Stomach (tissue), 9 donors: ENCODE results near the gene PSAP. TPM values are rescaled to one million over a fixed set of nuclear protein-coding genes. Genes with fewer than 3 reads are reported as not detected.

Experiments used
- DNase-seq, 2 donors: peaks; one replicate each; pipeline versions ENCODE4 v3.0.0 to v3.0.0-alpha.2; 2013 to 2019
- H3K27ac ChIP-seq, 5 donors: fragments of 200-600 bp in 4 of 5; sonication (generic) in 4 of 5; one replicate each; pipeline ENCODE4 v1.5.1; 2013 to 2019; ENCODE audit warnings: mild to moderate bottlenecking in 1 of 5, moderate library complexity in 1 of 5
- H3K27me3 ChIP-seq, 3 donors: fragments of 200-600 bp; sonication (generic); one replicate each; pipeline ENCODE4 v1.5.1; 2017 to 2019; ENCODE audit warnings: mixed run types in 1 of 3
- H3K36me3 ChIP-seq, 4 donors: fragments of 200-600 bp; sonication (generic); 1 replicate in 3 of 4; 2 replicates in 1 of 4; pipeline ENCODE4 v1.5.1; 2016 to 2019
- H3K4me1 ChIP-seq, 4 donors: fragments of 200-600 bp; sonication (generic); one replicate each; pipeline ENCODE4 v1.5.1; 2016 to 2019
- H3K4me3 ChIP-seq, 4 donors: fragments of 200-600 bp; sonication (generic) in 3 of 4; one replicate each; pipeline ENCODE4 v1.5.1; 2016 to 2019; ENCODE audit warnings: mild to moderate bottlenecking in 1 of 4
- H3K9me3 ChIP-seq, 4 donors: fragments of 200-600 bp; sonication (generic); one replicate each; pipeline ENCODE4 v1.5.1; 2016 to 2019
- CTCF ChIP-seq, 7 experiments: fragments of 450-650 bp in 4 of 7; fragments of 200-600 bp in 3 of 7; sonication (generic) in 3 of 7; IDR thresholded peaks; one replicate each; pipeline ENCODE4 v1.5.1; 2016 to 2019; ENCODE audit warnings: antibody characterized with exemption in 7 of 7, control low read depth in 2 of 7, mild to moderate bottlenecking in 1 of 7
- EP300 ChIP-seq: sonication (generic); formaldehyde crosslinking; IDR thresholded peaks from one replicate; pipeline ENCODE4 v1.6.1; 2017; ENCODE audit warnings: antibody characterized with exemption
- POLR2A ChIP-seq, 4 donors: fragments of 450-650 bp; IDR thresholded peaks; one replicate each; pipeline ENCODE4 v1.6.1; 2016; ENCODE audit warnings: antibody characterized with exemption in 4 of 4, control low read depth in 2 of 4, mild to moderate bottlenecking in 1 of 4, moderate library complexity in 1 of 4
- POLR2AphosphoS5 ChIP-seq, 3 donors: sonication (generic); formaldehyde crosslinking; IDR thresholded peaks; one replicate each; pipeline ENCODE4 v1.6.1; 2016; ENCODE audit warnings: antibody characterized with exemption in 3 of 3
- WGBS, 5 donors: extraction: QIAGEN DNeasy Blood & Tissue Kit in 3 of 5; methylation state at CpG; one replicate each; pipeline versions ENCODE4 v1.1.5 to v1.1.7; 2013 to 2018; 5-methylcytosine and 5-hydroxymethylcytosine counted together
- intact Hi-C: fragments of 100-400 bp; cut with DNase I; formaldehyde crosslinking; loops from one replicate; pipeline ENCODE4 v1.15.1; 2023; ENCODE audit warnings: low total_unique reads
- polyA plus RNA-seq, 3 donors: library from polyadenylated mRNA; stranded (reverse); fragments of 200-250 nt; gene quantifications; one replicate each; pipeline ENCODE4 v1.2.3, GENCODE V29; 2013
- total RNA-seq, 5 donors: library from RNA; depleted of rRNA; stranded (reverse); fragments of >200 nt; gene quantifications; one replicate each; pipeline versions ENCODE4 v1.1.0 to v1.2.3, GENCODE V29; 2014 to 2016
- donor health status: healthy with polysubstance abuse.
- donor health status: Bipolar disorder and iron deficiency.
- donor health status: healthy.

The PSAP gene
- total and polyA plus RNA-seq, 8 donors, result 174 to 709 (median 413) TPM

DNA sequence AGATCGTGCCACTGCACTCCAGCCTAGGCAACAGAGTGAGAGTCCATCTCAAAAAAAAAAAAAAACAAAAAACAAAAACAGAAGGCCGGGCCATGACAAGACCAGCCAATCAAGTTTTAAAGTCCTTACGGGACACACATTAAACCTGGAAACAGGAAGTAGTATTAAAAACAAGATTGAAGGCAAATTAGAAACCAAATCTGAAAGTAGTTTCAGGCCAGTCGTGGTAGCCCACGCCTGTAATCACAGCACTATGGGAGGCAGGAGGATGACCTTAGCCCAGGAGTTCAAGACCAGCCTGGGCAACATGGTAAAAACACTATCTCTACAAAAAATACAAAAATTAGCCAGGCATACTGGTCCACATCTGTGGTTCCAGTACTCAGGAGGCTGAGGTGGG, 18.1 kb downstream of the PSAP start:
- Histone ChIP-seq H3K27ac (peak overlapping the region in 2 of 5 donors; percentile 22 to 52), H3K27me3 (no peaks in the 10 kb centered on the region), H3K36me3 (peaks cover 40 to 61% (median 59%) of the 10 kb centered on the region in 4 donors), H3K4me3 (no peak overlapping the region), H3K9me3 (no peaks in the 10 kb centered on the region), H3K4me1 (peaks cover 20 to 85% (median 61%) of the 10 kb centered on the region in 4 donors)
- intact Hi-C loops, result loop anchor here (10.0 kb wide), 1 partner anchor 62 kb away; no protein-coding TSS in a partner anchor
- 69 to 84% (median 82%) methylated on average over 5 of the region's 5 CpGs for WGBS, 5 donors
- no peak for TF ChIP-seq EP300
- TF ChIP-seq POLR2AphosphoS5 (IDR thresholded peaks at IDR 0.05), result no peak
- TF ChIP-seq POLR2A (IDR thresholded peaks at IDR 0.05), result no peak
- TF ChIP-seq CTCF (IDR thresholded peaks at IDR 0.05), result no peak
- DNase-seq, result no peak

GRCh38 chr10:71831646-71832552, 19.2 kb downstream of the PSAP start:
- DNase-seq, result peak; percentile 58
- no peaks in the 10 kb centered on the region for H3K27me3 ChIP-seq
- intact Hi-C loops, result loop anchor here (10.0 kb wide), 1 partner anchor 63 kb away; no protein-coding TSS in a partner anchor
- 83 to 90% (median 86%) methylated on average over 19 of the region's 19 CpGs for WGBS, 5 donors
- peaks cover 50 to 72% (median 69%) of the 10 kb centered on the region in 4 donors for H3K36me3 ChIP-seq
- no peaks in the 10 kb centered on the region for H3K9me3 ChIP-seq
- TF ChIP-seq POLR2AphosphoS5 (IDR thresholded peaks at IDR 0.05), result peak in 1 of 3 donors; percentile 70
- no peak for TF ChIP-seq POLR2A (IDR thresholded peaks at IDR 0.05)
- H3K4me1 ChIP-seq, result peaks cover 12 to 74% (median 50%) of the 10 kb centered on the region in 4 donors
- peak overlapping the region in 2 of 5 donors; percentile 52 to 53 for H3K27ac ChIP-seq
- no peak overlapping the region for H3K4me3 ChIP-seq

DNA sequence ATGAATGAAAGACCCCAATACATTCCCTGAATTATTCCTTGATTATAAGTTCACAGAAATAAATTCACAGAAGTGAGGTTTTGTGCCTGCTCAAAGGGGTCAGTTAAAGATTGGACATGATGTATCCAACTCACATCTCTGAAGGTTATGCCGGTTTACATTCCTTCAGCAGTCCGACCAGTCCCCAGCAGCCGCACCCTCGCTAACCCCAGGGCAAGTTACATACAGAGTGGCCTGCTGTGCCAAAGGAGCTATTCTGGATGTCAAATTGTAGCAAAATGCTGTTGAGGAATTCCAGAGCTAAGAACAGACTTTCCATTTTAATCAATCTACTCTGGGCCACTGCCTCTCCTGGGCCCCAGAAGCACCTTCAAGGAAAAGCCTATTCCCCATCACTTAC, 20.3 kb downstream of the PSAP start:
- H3K4me3 ChIP-seq, result no peak overlapping the region
- intact Hi-C loops, result loop anchor here (10.0 kb wide), 1 partner anchor 64 kb away; no protein-coding TSS in a partner anchor
- WGBS, 5 donors, result 73 to 89% (median 76%) methylated on average over 4 of the region's 4 CpGs
- peaks cover under 1 to 62% (median 39%) of the 10 kb centered on the region in 4 donors for H3K4me1 ChIP-seq
- no peaks in the 10 kb centered on the region for H3K27me3 ChIP-seq
- no peak for DNase-seq
- H3K27ac ChIP-seq, result peak overlapping the region in 1 of 5 donors; percentile 22
- H3K36me3 ChIP-seq, result peaks cover 62 to 84% (median 81%) of the 10 kb centered on the region in 4 donors
- H3K9me3 ChIP-seq, result no peaks in the 10 kb centered on the region
- no peak for TF ChIP-seq POLR2AphosphoS5 (IDR thresholded peaks at IDR 0.05)
- no peak for TF ChIP-seq POLR2A (IDR thresholded peaks at IDR 0.05)
- TF ChIP-seq EP300, result no peak
- TF ChIP-seq CTCF (IDR thresholded peaks at IDR 0.05), result no peak

- Histone ChIP-seq H3K4me1 (peaks cover 0 to 60% (median 35%) of the 10 kb centered on the region in 4 donors), H3K9me3 (no peaks in the 10 kb centered on the region), H3K36me3 (peaks cover 70 to 92% (median 89%) of the 10 kb centered on the region in 4 donors), H3K27ac (peak overlapping the region in 1 of 5 donors; percentile 22), H3K27me3 (no peaks in the 10 kb centered on the region), H3K4me3 (no peak overlapping the region)
- intact Hi-C loops, result loop anchor here (10.0 kb wide), 1 partner anchor 65 kb away; no protein-coding TSS in a partner anchor
- DNase-seq, result no peak
- WGBS, 5 donors, result 94 to 97% (median 96%) methylated on average over 5 of the region's 5 CpGs
- TF ChIP-seq POLR2AphosphoS5 (IDR thresholded peaks at IDR 0.05), result no peak
- TF ChIP-seq EP300, result no peak
- TF ChIP-seq POLR2A (IDR thresholded peaks at IDR 0.05), result no peak
- TF ChIP-seq CTCF (IDR thresholded peaks at IDR 0.05), result no peak
Observed at GRCh38 chr10:71829896-71830295, 21.2 kb downstream of the PSAP start.
